H9 (cell line): ENCODE measurements around the gene NUP88. TPM values are rescaled to one million over a fixed set of nuclear protein-coding genes. Genes with fewer than 3 reads are reported as not detected.

ENCODE experiments used
- DNase-seq: peaks from one replicate; pipeline ENCODE4 v3.0.0-alpha.2; 2017
- H2AFZ ChIP-seq: one replicate; pipeline ENCODE4 v1.6.1; 2013; ENCODE audit warnings: mild to moderate bottlenecking, low read length, control low read depth, moderate library complexity
- H2AK5ac ChIP-seq: 2 replicates; pipeline ENCODE4 v1.6.1; 2013; ENCODE audit warnings: low read length, control low read depth, mixed read lengths; ENCODE audit not compliant: insufficient read length
- H2BK120ac ChIP-seq: one replicate; pipeline ENCODE4 v1.6.1; 2013; ENCODE audit warnings: low read depth, mild to moderate bottlenecking, low read length, control low read depth, inconsistent platforms; ENCODE audit not compliant: poor library complexity, severe bottlenecking
- H2BK12ac ChIP-seq: 2 replicates; pipeline ENCODE4 v1.6.1; 2013; ENCODE audit warnings: low read length, control low read depth, mixed read lengths, low read depth; ENCODE audit not compliant: insufficient read length
- H2BK15ac ChIP-seq: 2 replicates; pipeline ENCODE4 v1.6.1; 2013; ENCODE audit warnings: low read depth, low read length, control low read depth
- H2BK20ac ChIP-seq: one replicate; pipeline ENCODE4 v1.6.1; 2013; ENCODE audit warnings: low read depth, mild to moderate bottlenecking, low read length, control low read depth, inconsistent platforms; ENCODE audit not compliant: poor library complexity, severe bottlenecking
- H2BK5ac ChIP-seq: 2 replicates; pipeline ENCODE4 v1.6.1; 2013; ENCODE audit warnings: low read length, control low read depth, mixed read lengths; ENCODE audit not compliant: insufficient read length
- H3K14ac ChIP-seq: 2 replicates; pipeline ENCODE4 v1.6.1; 2013; ENCODE audit warnings: low read length, control low read depth; ENCODE audit not compliant: insufficient read depth
- H3K18ac ChIP-seq: 2 replicates; pipeline ENCODE4 v1.6.1; 2013; ENCODE audit warnings: low read depth, mild to moderate bottlenecking, mixed read lengths, low read length, control low read depth; ENCODE audit not compliant: insufficient read length
- H3K23ac ChIP-seq: 2 replicates; pipeline ENCODE4 v1.6.1; 2013; ENCODE audit warnings: low read length, control low read depth, mixed read lengths, low read depth; ENCODE audit not compliant: insufficient read length
- H3K23me2 ChIP-seq: 2 replicates; pipeline ENCODE4 v1.6.1; 2013; ENCODE audit warnings: low read depth, mild to moderate bottlenecking, mixed read lengths, low read length, control low read depth; ENCODE audit not compliant: insufficient read length, poor library complexity, severe bottlenecking
- H3K27ac ChIP-seq: 2 replicates; pipeline ENCODE4 v1.5.1; 2013; ENCODE audit warnings: low read length, control low read depth, mixed read lengths, low read depth; ENCODE audit not compliant: insufficient read length
- H3K27me3 ChIP-seq: 2 replicates; pipeline ENCODE4 v1.6.1; 2013; ENCODE audit warnings: low read length, control low read depth, inconsistent platforms; ENCODE audit not compliant: insufficient read depth
- H3K4ac ChIP-seq: 2 replicates; pipeline ENCODE4 v1.6.1; 2013; ENCODE audit warnings: low read depth, mild to moderate bottlenecking, control low read depth, inconsistent platforms, low read length, moderate library complexity
- H3K4me1 ChIP-seq: 2 replicates; pipeline ENCODE4 v1.6.1; 2013; ENCODE audit warnings: low read length, control low read depth, inconsistent platforms; ENCODE audit not compliant: insufficient read depth
- H3K4me2 ChIP-seq: 2 replicates; pipeline ENCODE4 v1.6.1; 2013; ENCODE audit warnings: low read length, control low read depth, mixed read lengths; ENCODE audit not compliant: insufficient read length, insufficient read depth
- H3K56ac ChIP-seq: 2 replicates; pipeline ENCODE4 v1.6.1; 2013; ENCODE audit warnings: low read depth, mild to moderate bottlenecking, mixed read lengths, low read length, control low read depth; ENCODE audit not compliant: insufficient read length
- H3K79me1 ChIP-seq: 2 replicates; pipeline ENCODE4 v1.6.1; 2013; ENCODE audit warnings: low read depth, mild to moderate bottlenecking, moderate library complexity, low read length, control low read depth, inconsistent platforms; ENCODE audit not compliant: insufficient read depth, poor library complexity, severe bottlenecking
- H3K79me2 ChIP-seq: 2 replicates; pipeline ENCODE4 v1.6.1; 2013; ENCODE audit warnings: low read length, control low read depth, inconsistent platforms; ENCODE audit not compliant: insufficient read depth
- H3K9ac ChIP-seq: 2 replicates; pipeline ENCODE4 v1.6.1; 2013; ENCODE audit warnings: low read length, control low read depth, mixed read lengths; ENCODE audit not compliant: insufficient read length; ENCODE audit errors: extremely low read depth
- H3K9me3 ChIP-seq: one replicate; pipeline ENCODE4 v1.6.1; 2013; ENCODE audit warnings: low read depth, low read length, inconsistent platforms; ENCODE audit not compliant: control insufficient read depth
- H3T11ph ChIP-seq: one replicate; pipeline ENCODE4 v1.6.1; 2013; ENCODE audit warnings: mild to moderate bottlenecking, low read length, control low read depth, inconsistent platforms
- H4K20me1 ChIP-seq: one replicate; pipeline ENCODE4 v1.6.1; 2013; ENCODE audit not compliant: control insufficient read depth, insufficient read length, insufficient read depth
- H4K5ac ChIP-seq: 2 replicates; pipeline ENCODE4 v1.6.1; 2013; ENCODE audit warnings: low read depth, mild to moderate bottlenecking, mixed read lengths, low read length, control low read depth; ENCODE audit not compliant: insufficient read length
- H4K8ac ChIP-seq: replicated peaks from 2 replicates; pipeline ENCODE4 v1.6.1; 2013; ENCODE audit warnings: low read length, control low read depth, mixed read lengths, low read depth; ENCODE audit not compliant: insufficient read length
- H4K91ac ChIP-seq: 2 replicates; pipeline ENCODE4 v1.6.1; 2013; ENCODE audit warnings: low read depth, mild to moderate bottlenecking, moderate library complexity, mixed read lengths, low read length, control low read depth; ENCODE audit not compliant: insufficient read length
- H3K27ac Mint-ChIP-seq, 3 experiments: 2 replicates in 2 of 3; 3 replicates in 1 of 3; pipeline ENCODE4 v1.8.0; 2020 to 2021; ENCODE audit warnings: mixed read lengths in 3 of 3, mild to moderate bottlenecking in 1 of 3, moderate library complexity in 1 of 3
- H3K27me3 Mint-ChIP-seq: 2 replicates; pipeline ENCODE4 v1.8.0; 2021; ENCODE audit warnings: low read depth, mild to moderate bottlenecking, moderate library complexity, mixed read lengths
- H3K36me3 Mint-ChIP-seq, 3 experiments: 2 replicates in 2 of 3; 3 replicates in 1 of 3; pipeline ENCODE4 v1.8.0; 2020 to 2021; ENCODE audit warnings: low read depth in 3 of 3, mixed read lengths in 3 of 3; ENCODE audit not compliant: insufficient read depth in 1 of 3
- H3K4me1 Mint-ChIP-seq, 2 experiments: 2 replicates each; pipeline ENCODE4 v1.8.0; 2020; ENCODE audit warnings: mixed read lengths in 2 of 2
- H3K4me3 Mint-ChIP-seq, 2 experiments: 2 replicates in 1 of 2; 3 replicates in 1 of 2; pipeline ENCODE4 v1.8.0; 2020 to 2021; ENCODE audit warnings: mild to moderate bottlenecking in 2 of 2, mixed read lengths in 2 of 2, moderate library complexity in 1 of 2
- H3K9me3 Mint-ChIP-seq, 2 experiments: 2 replicates in 1 of 2; 3 replicates in 1 of 2; pipeline ENCODE4 v1.8.0; 2020; ENCODE audit warnings: mild to moderate bottlenecking in 2 of 2, mixed read lengths in 2 of 2, moderate library complexity in 1 of 2
- CTCF ChIP-seq: fragments of 200-600 bp; sonication (generic); conservative IDR thresholded peaks from 3 replicates; pipeline ENCODE4 v1.8.0; 2021; ENCODE audit warnings: antibody characterized with exemption, mild to moderate bottlenecking
- WGBS: extraction: QIAGEN DNeasy Blood & Tissue Kit; methylation state at CpG from one replicate; pipeline ENCODE4 v1.1.7; 2013; ENCODE audit warnings: missing lambda C conversion rate, low lambda C conversion rate, mixed read lengths; ENCODE audit not compliant: insufficient read length; ENCODE audit errors: extremely low coverage; 5-methylcytosine and 5-hydroxymethylcytosine counted together
- total RNA-seq: library from RNA; stranded (reverse); gene quantifications from 2 replicates; pipeline ENCODE4 v1.2.1, GENCODE V29; 2021

NUP88 gene
- total RNA-seq, 1 experiment from 2014 or later = 98.2 TPM

- TF ChIP-seq CTCF = no peak
- Histone ChIP-seq H2AFZ (no peak overlapping the region), H3K27ac (no peak overlapping the region)
These were observed 53.6 kb downstream of the NUP88 start for GRCh38 chr17:5365831-5366230.

More at GRCh38 chr17:5365831-5366230, 53.6 kb downstream of the NUP88 start:
- no peak overlapping the region for H2BK12ac ChIP-seq
- Mint-ChIP-seq H3K9me3 (no peaks in the 10 kb centered on the region), H3K27ac (no peak overlapping the region), H3K4me1 (peaks cover 20 to 30% of the 10 kb centered on the region in 2 experiments), H3K27me3 (no peaks in the 10 kb centered on the region), H3K4me3 (no peak overlapping the region), H3K36me3 (peaks cover 18 to 56% (median 46%) of the 10 kb centered on the region in 3 experiments; a peak in 6 of 7 replicates)
- H3K9ac ChIP-seq = no peak overlapping the region
- no peak overlapping the region for H2BK20ac ChIP-seq
- WGBS = no CpG with 5 or more reads among the region's 6 CpGs
- no peaks in the 10 kb centered on the region for H3K9me3 ChIP-seq
- no peaks in the 10 kb centered on the region for H3K27me3 ChIP-seq
- H3K56ac ChIP-seq = no peak overlapping the region
- H3K23me2 ChIP-seq = no peaks in the 10 kb centered on the region
- no peak overlapping the region for H3K4me2 ChIP-seq
- H4K8ac ChIP-seq = no peak overlapping the region
- no peak overlapping the region for H3K4ac ChIP-seq
- no peaks in the 10 kb centered on the region for H4K20me1 ChIP-seq
- H4K5ac ChIP-seq = no peak overlapping the region
- no peak overlapping the region for H2AK5ac ChIP-seq
- H3K79me1 ChIP-seq = no peaks in the 10 kb centered on the region
- no peak overlapping the region for H2BK15ac ChIP-seq
- no peak overlapping the region for H2BK120ac ChIP-seq
- H3K14ac ChIP-seq = no peak overlapping the region
- H3K23ac ChIP-seq = no peak overlapping the region
- no peak for DNase-seq
- peaks cover 3% of the 10 kb centered on the region; the same call in 1 of the 2 replicates for H3K4me1 ChIP-seq
- H2BK5ac ChIP-seq = no peak overlapping the region
- H3T11ph ChIP-seq = no peak overlapping the region
- H3K18ac ChIP-seq = no peak overlapping the region
- no peaks in the 10 kb centered on the region for H3K79me2 ChIP-seq
- H4K91ac ChIP-seq = no peak overlapping the region
